Hepatocyte (in vitro differentiated cells): ENCODE results near the gene CST11. TPM values are rescaled to one million over a fixed set of nuclear protein-coding genes. Genes with fewer than 3 reads are reported as not detected.
A peak's percentile ranks its signal among the peaks of the same experiment; 100 is the strongest.

Source experiments
- DNase-seq: peaks from one replicate; pipeline ENCODE4 v3.0.0-alpha.2; 2016; ENCODE audit warnings: low spot score
- H2AFZ ChIP-seq: fragments of 200-600 bp; sonication (generic); 2 replicates; pipeline ENCODE4 v1.6.0; 2016; ENCODE audit warnings: antibody characterized with exemption, mild to moderate bottlenecking
- H3K27ac ChIP-seq: fragments of 200-600 bp; sonication (generic); 2 replicates; pipeline ENCODE4 v1.5.1; 2016; ENCODE audit warnings: mild to moderate bottlenecking
- H3K27me3 ChIP-seq: fragments of 200-600 bp; sonication (generic); 2 replicates; pipeline ENCODE4 v1.6.1; 2016
- H3K36me3 ChIP-seq: fragments of 200-600 bp; sonication (generic); replicated peaks from 2 replicates; pipeline ENCODE4 v1.5.1; 2016; ENCODE audit warnings: low read depth; ENCODE audit not compliant: insufficient read depth
- H3K4me1 ChIP-seq: fragments of 200-600 bp; sonication (generic); 2 replicates; pipeline ENCODE4 v1.5.1; 2016; ENCODE audit warnings: mild to moderate bottlenecking, moderate library complexity; ENCODE audit not compliant: insufficient read depth
- H3K4me2 ChIP-seq: fragments of 200-600 bp; sonication (generic); 2 replicates; pipeline ENCODE4 v1.6.0; 2016
- H3K4me3 ChIP-seq: fragments of 200-600 bp; sonication (generic); 2 replicates; pipeline ENCODE4 v1.5.1; 2016; ENCODE audit warnings: mild to moderate bottlenecking
- H3K79me2 ChIP-seq: fragments of 200-600 bp; sonication (generic); 2 replicates; pipeline ENCODE4 v1.6.0; 2017; ENCODE audit warnings: mild to moderate bottlenecking
- H3K9me2 ChIP-seq: fragments of 200-600 bp; sonication (generic); replicated peaks from 2 replicates; pipeline ENCODE4 v1.6.0; 2017; ENCODE audit warnings: mild to moderate bottlenecking; ENCODE audit not compliant: insufficient read depth
- H3K9me3 ChIP-seq: fragments of 200-600 bp; sonication (generic); 2 replicates; pipeline ENCODE4 v1.5.1; 2016; ENCODE audit warnings: low read depth, mild to moderate bottlenecking
- H4K20me1 ChIP-seq: fragments of 200-600 bp; sonication (generic); 2 replicates; pipeline ENCODE4 v1.6.0; 2016; ENCODE audit warnings: mild to moderate bottlenecking; ENCODE audit not compliant: insufficient read depth, poor library complexity, severe bottlenecking
- CTCF ChIP-seq: fragments of 200-600 bp; sonication (generic); IDR thresholded peaks from 2 replicates; pipeline ENCODE4 v1.5.1; 2016; ENCODE audit warnings: antibody characterized with exemption, mild to moderate bottlenecking; ENCODE audit not compliant: poor library complexity
- EZH2 ChIP-seq: fragments of 200-600 bp; sonication (generic); IDR thresholded peaks from 2 replicates; pipeline ENCODE4 v1.6.1; 2016; ENCODE audit warnings: antibody characterized with exemption, mild to moderate bottlenecking, borderline replicate concordance
- EZH2phosphoT487 ChIP-seq: fragments of 200-600 bp; sonication (generic); IDR thresholded peaks from one replicate; pipeline ENCODE4 v1.6.1; 2018; ENCODE audit warnings: antibody characterized with exemption, mild to moderate bottlenecking, low read depth, moderate library complexity; ENCODE audit not compliant: unreplicated experiment, severe bottlenecking
- WGBS: methylation state at CpG from one replicate; pipeline ENCODE4 v1.1.6; 2016; ENCODE audit warnings: low lambda C conversion rate; ENCODE audit errors: missing lambda C conversion rate; 5-methylcytosine and 5-hydroxymethylcytosine counted together
- polyA plus RNA-seq: library from polyadenylated mRNA; unstranded; fragments of >200 nt; fragmentation: Nextera tagmentation; extraction: Ambion mirVana; gene quantifications from 2 replicates; pipeline ENCODE4 v1.2.1, GENCODE V29; 2016
- total RNA-seq: library from RNA; depleted of rRNA; stranded (reverse); fragments of >200 nt; gene quantifications from 2 replicates; pipeline ENCODE4 v1.2.3, GENCODE V29; 2014

CST11 gene
- total and polyA plus RNA-seq, 2 experiments from 2014 or later = not detected

- H3K79me2 ChIP-seq = peaks cover 86% of the 10 kb centered on the region
- H2AFZ ChIP-seq = no peak overlapping the region
- no peaks in the 10 kb centered on the region for H3K9me3 ChIP-seq
- peaks cover 5% of the 10 kb centered on the region for H3K4me1 ChIP-seq
- no peak overlapping the region for H3K27ac ChIP-seq
- no peak overlapping the region for H3K4me3 ChIP-seq
- WGBS = 97% methylated on average over 1 of the region's 1 CpG
- H4K20me1 ChIP-seq = peaks cover 9% of the 10 kb centered on the region
- no peaks in the 10 kb centered on the region for H3K9me2 ChIP-seq
- no peaks in the 10 kb centered on the region for H3K27me3 ChIP-seq
- no peak for DNase-seq
- no peak overlapping the region for H3K4me2 ChIP-seq
- TF ChIP-seq EZH2 (no peak), CTCF (no peak), EZH2phosphoT487 (no peak)
- H3K36me3 ChIP-seq = no peaks in the 10 kb centered on the region
Observed at GRCh38 chr20:23406880-23407279, 45.8 kb downstream of the CST11 start.

DNA sequence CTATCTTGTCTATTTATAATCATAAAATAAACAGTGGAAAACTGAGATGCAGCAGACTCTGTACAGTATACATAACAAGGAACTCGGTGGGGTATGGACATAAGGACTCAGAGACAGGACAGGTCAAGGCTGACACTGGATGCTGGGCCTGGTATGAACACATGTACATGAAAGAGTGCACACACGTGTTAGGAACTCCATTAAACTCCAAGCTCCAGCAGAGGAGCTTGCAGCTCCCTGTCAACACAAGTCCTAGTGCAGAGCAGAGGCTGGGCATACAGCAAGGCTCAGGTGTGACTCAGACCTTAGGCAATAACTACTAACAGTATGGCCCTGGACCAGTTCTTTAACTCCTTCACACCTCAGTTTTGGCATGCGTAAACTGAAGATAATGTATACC, 48.5 kb downstream of the CST11 start:
- Histone ChIP-seq H3K9me3 (no peaks in the 10 kb centered on the region), H3K4me2 (peak overlapping the region; percentile 33), H4K20me1 (peaks cover 7% of the 10 kb centered on the region), H3K9me2 (no peaks in the 10 kb centered on the region), H2AFZ (no peak overlapping the region), H3K27me3 (no peaks in the 10 kb centered on the region), H3K27ac (no peak overlapping the region), H3K79me2 (peaks cover 75% of the 10 kb centered on the region), H3K36me3 (no peaks in the 10 kb centered on the region), H3K4me1 (peaks cover 5% of the 10 kb centered on the region), H3K4me3 (no peak overlapping the region)
- TF ChIP-seq EZH2phosphoT487 (no peak), CTCF (no peak), EZH2 (no peak)
- peak; percentile 70 for DNase-seq
- 42% methylated on average over 3 of the region's 3 CpGs for WGBS

- peaks cover 72% of the 10 kb centered on the region for H3K79me2 ChIP-seq
- peaks cover 7% of the 10 kb centered on the region for H4K20me1 ChIP-seq
- H3K4me3 ChIP-seq = no peak overlapping the region
- H3K9me2 ChIP-seq = no peaks in the 10 kb centered on the region
- H2AFZ ChIP-seq = no peak overlapping the region
- H3K4me2 ChIP-seq = peak overlapping the region; percentile 33
- 44% methylated on average over 5 of the region's 5 CpGs for WGBS
- no peaks in the 10 kb centered on the region for H3K9me3 ChIP-seq
- DNase-seq = peak; percentile 22
- peaks cover 5% of the 10 kb centered on the region for H3K4me1 ChIP-seq
- H3K27ac ChIP-seq = no peak overlapping the region
- H3K27me3 ChIP-seq = no peaks in the 10 kb centered on the region
- no peaks in the 10 kb centered on the region for H3K36me3 ChIP-seq
- no peak for TF ChIP-seq EZH2phosphoT487
- no peak for TF ChIP-seq CTCF
- no peak for TF ChIP-seq EZH2
Observed at GRCh38 chr20:23403751-23404150, 48.9 kb downstream of the CST11 start.

- Histone ChIP-seq H2AFZ (no peak overlapping the region), H3K9me2 (no peaks in the 10 kb centered on the region), H3K4me1 (peaks cover 5% of the 10 kb centered on the region), H3K36me3 (no peaks in the 10 kb centered on the region), H4K20me1 (peaks cover 12% of the 10 kb centered on the region), H3K27ac (no peak overlapping the region), H3K79me2 (peaks cover 54% of the 10 kb centered on the region), H3K4me2 (no peak overlapping the region), H3K9me3 (no peaks in the 10 kb centered on the region), H3K27me3 (no peaks in the 10 kb centered on the region), H3K4me3 (no peak overlapping the region)
- WGBS = 100% methylated on average over 5 of the region's 5 CpGs
- DNase-seq = no peak
- TF ChIP-seq EZH2 (no peak), EZH2phosphoT487 (no peak), CTCF (no peak)
Observed at GRCh38 chr20:23401051-23401450, 51.6 kb downstream of the CST11 start.
